PFSK-1 (cell line): ENCODE results near the gene FERD3L.

Experiments used
- POLR2AphosphoS5 ChIP-seq: IDR thresholded peaks from 2 replicates; pipeline ENCODE4 v1.6.1; 2012; ENCODE audit warnings: low read depth, mild to moderate bottlenecking, control low read depth, low read length, moderate library complexity
- SIN3A ChIP-seq: IDR thresholded peaks from 2 replicates; pipeline ENCODE4 v1.6.1; 2012; ENCODE audit warnings: mild to moderate bottlenecking, low read length, moderate library complexity, borderline replicate concordance; ENCODE audit not compliant: insufficient read depth
- TAF1 ChIP-seq: IDR thresholded peaks from 2 replicates; pipeline ENCODE4 v1.6.1; 2012; ENCODE audit warnings: low read length, control low read depth, borderline replicate concordance; ENCODE audit not compliant: insufficient read depth

DNA sequence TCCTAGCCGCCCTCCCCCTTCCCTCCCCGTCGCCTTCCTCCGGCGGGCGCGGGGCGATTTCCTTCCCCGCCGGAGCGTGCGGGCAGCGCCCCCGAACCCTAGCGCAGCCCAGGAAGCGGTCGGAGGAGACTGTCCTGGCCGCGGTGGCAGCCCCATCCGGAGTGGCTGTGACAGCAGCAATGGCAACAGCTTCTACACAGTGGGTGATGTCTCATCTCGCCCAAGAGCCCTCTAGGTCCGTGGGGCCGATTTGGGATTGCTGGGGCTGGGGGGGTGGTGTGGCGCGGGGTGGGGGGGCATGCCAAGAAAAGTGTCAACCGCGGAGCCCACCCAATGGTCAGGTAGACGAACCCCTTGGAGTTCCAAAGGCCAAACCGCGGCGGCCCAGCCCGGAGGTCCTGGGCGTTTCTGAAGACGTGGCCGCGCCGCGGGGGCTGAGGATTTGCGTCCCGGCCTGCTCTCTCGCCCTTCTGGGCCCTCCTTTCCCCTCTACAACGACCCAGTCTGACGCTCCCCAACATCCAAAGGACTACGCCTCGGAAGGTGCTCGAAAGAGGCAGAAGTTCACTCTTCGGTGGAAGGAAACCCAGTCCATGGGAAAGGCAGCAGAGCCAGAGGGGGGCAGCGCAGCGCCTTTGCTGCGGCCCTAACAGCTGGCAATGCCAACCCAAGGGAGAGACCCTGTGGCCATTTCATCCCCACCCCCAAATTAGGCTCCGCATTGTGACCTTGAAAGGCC, 27.2 kb downstream of the FERD3L start:
- TF ChIP-seq POLR2AphosphoS5: no peak
- no peak for TF ChIP-seq TAF1
- TF ChIP-seq SIN3A: no peak
